Mesenchymal stem cell (in vitro differentiated cells and primary cell): ENCODE results near the gene MIEN1.

Experiments used
- DNase-seq: peaks from one replicate; pipeline ENCODE4 v3.0.0-alpha.2; 2013
- H2AFZ ChIP-seq: one replicate; pipeline ENCODE4 v1.6.1; 2013; ENCODE audit warnings: low read depth, mild to moderate bottlenecking, control low read depth, inconsistent platforms, low read length, moderate library complexity
- H2AK5ac ChIP-seq: 2 replicates; pipeline ENCODE4 v1.6.1; 2013; ENCODE audit warnings: low read length, moderate library complexity, mild to moderate bottlenecking, inconsistent platforms; ENCODE audit not compliant: severe bottlenecking
- H2BK120ac ChIP-seq: one replicate; pipeline ENCODE4 v1.6.1; 2013; ENCODE audit warnings: low read depth, mild to moderate bottlenecking, inconsistent platforms, low read length, moderate library complexity
- H2BK12ac ChIP-seq, 2 experiments: one replicate each; pipeline ENCODE4 v1.6.1; 2013; ENCODE audit warnings: inconsistent platforms in 2 of 2, low read length in 2 of 2, mild to moderate bottlenecking in 2 of 2, moderate library complexity in 2 of 2, control low read depth in 1 of 2
- H2BK15ac ChIP-seq: one replicate; pipeline ENCODE4 v1.6.1; 2013; ENCODE audit warnings: mild to moderate bottlenecking, low read depth, inconsistent platforms; ENCODE audit not compliant: poor library complexity, severe bottlenecking
- H2BK5ac ChIP-seq: 2 replicates; pipeline ENCODE4 v1.6.1; 2013; ENCODE audit warnings: low read depth, mild to moderate bottlenecking, low read length, control low read depth, inconsistent platforms; ENCODE audit not compliant: poor library complexity, severe bottlenecking
- H3K14ac ChIP-seq, 2 experiments: one replicate each; pipeline ENCODE4 v1.6.1; 2013; ENCODE audit warnings: inconsistent platforms in 2 of 2, low read length in 2 of 2, control low read depth in 1 of 2, mild to moderate bottlenecking in 1 of 2, moderate library complexity in 1 of 2
- H3K18ac ChIP-seq, 2 experiments: one replicate each; pipeline ENCODE4 v1.6.1; 2013; ENCODE audit warnings: inconsistent platforms in 2 of 2, low read length in 2 of 2, control low read depth in 1 of 2, low read depth in 1 of 2, mild to moderate bottlenecking in 1 of 2
- H3K23ac ChIP-seq, 2 experiments: one replicate each; pipeline ENCODE4 v1.6.1; 2013; ENCODE audit warnings: inconsistent platforms in 2 of 2, low read length in 2 of 2, mild to moderate bottlenecking in 2 of 2, moderate library complexity in 2 of 2, control low read depth in 1 of 2
- H3K27ac ChIP-seq: 2 replicates; pipeline ENCODE4 v1.5.1; 2013; ENCODE audit warnings: mild to moderate bottlenecking, moderate library complexity, low read length, control low read depth, inconsistent platforms; ENCODE audit not compliant: poor library complexity, severe bottlenecking
- H3K27me3 ChIP-seq, 2 experiments: 2 replicates each; pipeline versions ENCODE4 v1.6.1 to v1.7.0; 2013; ENCODE audit warnings: low read length in 2 of 2, mild to moderate bottlenecking in 2 of 2, moderate library complexity in 2 of 2, control low read depth in 1 of 2, inconsistent platforms in 1 of 2; ENCODE audit not compliant: control insufficient read depth in 1 of 2, insufficient read depth in 1 of 2
- H3K36me3 ChIP-seq, 2 experiments: 2 replicates each; pipeline versions ENCODE4 v1.6.1 to v1.7.0; 2013; ENCODE audit warnings: low read length in 2 of 2, control low read depth in 1 of 2, inconsistent platforms in 1 of 2, low read depth in 1 of 2, mild to moderate bottlenecking in 1 of 2; ENCODE audit not compliant: insufficient read depth in 2 of 2, control insufficient read depth in 1 of 2
- H3K4ac ChIP-seq, 2 experiments: one replicate each; pipeline ENCODE4 v1.6.1; 2013; ENCODE audit warnings: inconsistent platforms in 2 of 2, low read length in 2 of 2, mild to moderate bottlenecking in 2 of 2, moderate library complexity in 2 of 2, control low read depth in 1 of 2, low read depth in 1 of 2
- H3K4me1 ChIP-seq: 2 replicates; pipeline ENCODE4 v1.6.1; 2013; ENCODE audit warnings: low read depth, low read length, control low read depth; ENCODE audit not compliant: control insufficient read depth, insufficient read depth
- H3K4me2 ChIP-seq: 2 replicates; pipeline ENCODE4 v1.6.1; 2013; ENCODE audit warnings: low read length, mild to moderate bottlenecking, inconsistent platforms; ENCODE audit not compliant: poor library complexity, severe bottlenecking
- H3K4me3 ChIP-seq, 2 experiments: 2 replicates each; pipeline versions ENCODE4 v1.5.1 to v1.7.0; 2013; ENCODE audit warnings: low read length in 2 of 2, mild to moderate bottlenecking in 2 of 2, control low read depth in 1 of 2, low read depth in 1 of 2; ENCODE audit not compliant: insufficient read depth in 1 of 2
- H3K79me1 ChIP-seq: replicated peaks from 2 replicates; pipeline ENCODE4 v1.6.1; 2013; ENCODE audit warnings: mild to moderate bottlenecking, control low read depth, low read length, inconsistent platforms; ENCODE audit not compliant: poor library complexity, severe bottlenecking
- H3K9ac ChIP-seq: 2 replicates; pipeline ENCODE4 v1.7.0; 2013; ENCODE audit warnings: mild to moderate bottlenecking, low read length, moderate library complexity
- H3K9me3 ChIP-seq: 2 replicates; pipeline ENCODE4 v1.7.0; 2013; ENCODE audit warnings: mild to moderate bottlenecking, low read length; ENCODE audit not compliant: control insufficient read depth
- H4K8ac ChIP-seq: one replicate; pipeline ENCODE4 v1.6.1; 2013; ENCODE audit warnings: inconsistent platforms, mild to moderate bottlenecking, low read length, moderate library complexity
- H4K91ac ChIP-seq: one replicate; pipeline ENCODE4 v1.6.1; 2013; ENCODE audit warnings: mild to moderate bottlenecking, low read length, inconsistent platforms
- WGBS: methylation state at CpG from one replicate; pipeline ENCODE4 v1.1.7; 2013; ENCODE audit warnings: mixed read lengths; 5-methylcytosine and 5-hydroxymethylcytosine counted together

MIEN1 gene

GRCh38 chr17:39755554-39756379 lies 25.4 kb upstream of the MIEN1 start:
- peak overlapping the region; percentile 70 for H4K8ac ChIP-seq
- H2BK15ac ChIP-seq: no peak overlapping the region
- H2AK5ac ChIP-seq: peak overlapping the region; percentile 2
- no peak overlapping the region for H3K4ac ChIP-seq
- no peak overlapping the region for H3K4me3 ChIP-seq
- H3K27me3 ChIP-seq: peaks cover 5 to 31% of the 10 kb centered on the region in 2 experiments
- H2BK12ac ChIP-seq: peak overlapping the region in 1 of 2 experiments; percentile 64
- no peak overlapping the region for H2AFZ ChIP-seq
- H3K9ac ChIP-seq: no peak overlapping the region
- no peak overlapping the region for H2BK120ac ChIP-seq
- H3K4me2 ChIP-seq: no peak overlapping the region
- peak overlapping the region; percentile 56 for H3K27ac ChIP-seq
- peak; percentile 36 for DNase-seq
- no peak overlapping the region for H3K14ac ChIP-seq
- H3K9me3 ChIP-seq: no peaks in the 10 kb centered on the region
- no peaks in the 10 kb centered on the region for H3K36me3 ChIP-seq
- H2BK5ac ChIP-seq: no peak overlapping the region
- H3K4me1 ChIP-seq: peaks cover 34% of the 10 kb centered on the region
- H3K23ac ChIP-seq: no peak overlapping the region
- H3K18ac ChIP-seq: peak overlapping the region in 1 of 2 experiments; percentile 74
- H3K79me1 ChIP-seq: no peaks in the 10 kb centered on the region
- no peak overlapping the region for H4K91ac ChIP-seq
- 72% methylated on average over 14 of the region's 18 CpGs for WGBS

- Histone ChIP-seq H2AFZ (peak overlapping the region; percentile 95), H4K8ac (peak overlapping the region; percentile 97), H3K27me3 (peaks cover 5 to 28% of the 10 kb centered on the region in 2 experiments), H3K18ac (peak overlapping the region in 1 of 2 experiments; percentile 98), H2BK120ac (peak overlapping the region; percentile 87), H3K4me3 (peak overlapping the region; percentile 60 to 83), H2BK5ac (no peak overlapping the region), H3K23ac (no peak overlapping the region), H3K4me1 (peaks cover 41% of the 10 kb centered on the region), H3K4me2 (peak overlapping the region; percentile 82), H2BK15ac (peak overlapping the region; percentile 17), H2BK12ac (no peak overlapping the region), H3K14ac (no peak overlapping the region), H3K27ac (peak overlapping the region; percentile 56), H2AK5ac (peak overlapping the region; percentile 34), H3K9ac (peak overlapping the region; percentile 89), H3K4ac (peak overlapping the region; percentile 71 to 77), H3K79me1 (no peaks in the 10 kb centered on the region), H3K36me3 (no peaks in the 10 kb centered on the region), H4K91ac (peak overlapping the region; percentile 97), H3K9me3 (no peaks in the 10 kb centered on the region)
- no peak for DNase-seq
- 31% methylated on average over 21 of the region's 21 CpGs for WGBS
Measured at GRCh38 chr17:39754958-39755553, 24.7 kb upstream of the MIEN1 start.

GRCh38 chr17:39754161-39754957 lies 24.0 kb upstream of the MIEN1 start:
- WGBS: under 1% methylated on average over 62 of the region's 91 CpGs

More at GRCh38 chr17:39754161-39754957, 24.0 kb upstream of the MIEN1 start:
- Histone ChIP-seq H2AK5ac (no peak overlapping the region), H3K23ac (peak overlapping the region; percentile 45 to 64), H2BK120ac (peak overlapping the region; percentile 87), H2AFZ (peak overlapping the region; percentile 95), H3K79me1 (no peaks in the 10 kb centered on the region), H3K4me2 (peak overlapping the region; percentile 82), H3K14ac (peak overlapping the region in 1 of 2 experiments; percentile 31), H3K4me3 (peak overlapping the region; percentile 60 to 83), H4K8ac (peak overlapping the region; percentile 99), H3K9ac (peak overlapping the region; percentile 89), H2BK12ac (peak overlapping the region; percentile 56 to 70), H3K18ac (peak overlapping the region; percentile 98 to 99), H3K9me3 (no peaks in the 10 kb centered on the region), H2BK5ac (peak overlapping the region; percentile 8), H3K36me3 (no peaks in the 10 kb centered on the region), H3K4me1 (peaks cover 43% of the 10 kb centered on the region), H2BK15ac (peak overlapping the region; percentile 89), H3K27me3 (peaks cover under 1 to 21% of the 10 kb centered on the region in 2 experiments), H3K4ac (peak overlapping the region; percentile 77 to 96), H4K91ac (peak overlapping the region; percentile 97), H3K27ac (peak overlapping the region; percentile 2)
- DNase-seq: peak; percentile 87
